HL-60 (cell line): ENCODE data around the gene CBLC.

Experiments
- DNase-seq, 2 experiments: peaks; one replicate each; pipeline ENCODE4 v3.0.0-alpha.2; 2010 to 2020; ENCODE audit warnings: low read depth in 1 of 2, low spot score in 1 of 2
- H3K27ac ChIP-seq: fragments of 250-450 bp; sonication (Bioruptor Pico); replicated peaks from 2 replicates; pipeline ENCODE4 v1.5.1; 2020; ENCODE audit warnings: mild to moderate bottlenecking, moderate library complexity
- H3K27me3 ChIP-seq: fragments of 250-450 bp; sonication (Bioruptor Pico); 2 replicates; pipeline ENCODE4 v1.5.1; 2021; ENCODE audit warnings: mild to moderate bottlenecking, moderate library complexity; ENCODE audit not compliant: insufficient read depth, poor library complexity, severe bottlenecking
- H3K4me3 ChIP-seq: replicated peaks from 2 replicates; pipeline ENCODE4 v1.5.1; 2011; ENCODE audit warnings: mild to moderate bottlenecking, control low read depth, low read length; ENCODE audit not compliant: insufficient read depth
- GABPA ChIP-seq: IDR thresholded peaks from 2 replicates; pipeline ENCODE4 v1.6.1; 2012; ENCODE audit warnings: low read depth
- POLR2AphosphoS5 ChIP-seq: IDR thresholded peaks from 2 replicates; pipeline ENCODE4 v1.6.1; 2012; ENCODE audit warnings: low read depth
- SPI1 ChIP-seq: IDR thresholded peaks from 2 replicates; pipeline ENCODE4 v1.6.1; 2012; ENCODE audit warnings: low read depth, mild to moderate bottlenecking, borderline replicate concordance
- TF ChIP-seq, protein P1 (sequence below): IDR thresholded peaks from one replicate; pipeline ENCODE4 v1.5.1; 2011; ENCODE audit warnings: low read length, control low read depth, inconsistent platforms; ENCODE audit not compliant: insufficient read depth
- TF ChIP-seq, protein P2 (sequence below): IDR thresholded peaks from 2 replicates; pipeline ENCODE4 v1.6.1; 2012; ENCODE audit warnings: low read depth; ENCODE audit not compliant: insufficient replicate concordance

The CBLC gene

DNA sequence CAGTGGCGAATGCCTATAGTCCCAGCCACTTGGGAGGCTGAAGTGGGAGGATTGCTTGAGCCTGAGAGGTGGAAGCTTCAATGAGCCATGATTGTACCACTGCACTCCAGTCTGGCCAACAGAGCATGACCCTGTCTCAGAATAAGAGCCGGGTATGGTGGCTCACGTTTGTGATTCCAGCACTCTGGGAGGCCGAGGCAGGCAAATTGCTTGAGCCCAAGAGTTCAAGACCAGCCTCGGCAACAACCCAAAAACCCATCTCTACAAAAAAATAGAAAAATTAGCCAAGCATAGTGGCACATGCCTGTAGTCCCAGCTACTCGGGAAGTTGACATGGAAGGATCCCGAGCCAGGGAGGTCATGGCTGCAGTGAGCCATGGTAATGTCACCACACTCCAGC lies 63.1 kb downstream of the CBLC start:
- Histone ChIP-seq H3K27ac (no peak overlapping the region), H3K27me3 (no peaks in the 10 kb centered on the region), H3K4me3 (no peak overlapping the region)
- DNase-seq = no peak
- TF ChIP-seq POLR2AphosphoS5 = no peak

DNA sequence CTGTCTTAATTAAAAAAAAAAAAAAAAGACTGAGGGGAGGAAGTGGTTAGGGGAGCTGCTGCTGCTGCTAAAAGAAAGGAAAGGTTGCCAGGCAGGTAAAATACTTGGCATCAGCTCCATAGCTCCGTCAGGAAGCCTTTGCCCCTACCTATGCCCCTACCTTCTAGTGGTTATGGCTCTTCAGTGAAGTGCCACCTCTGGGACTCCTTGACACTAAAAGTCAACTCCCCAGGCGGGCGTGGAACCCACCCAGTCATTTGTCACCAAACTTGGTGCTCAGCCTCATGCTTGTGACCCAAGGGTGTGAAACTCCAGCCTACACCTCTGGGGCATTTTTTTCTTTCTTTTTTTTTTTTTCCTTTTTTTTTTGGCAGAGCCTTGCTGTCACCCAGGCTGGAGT lies 63.5 kb downstream of the CBLC start:
- TF ChIP-seq, protein P1, sequence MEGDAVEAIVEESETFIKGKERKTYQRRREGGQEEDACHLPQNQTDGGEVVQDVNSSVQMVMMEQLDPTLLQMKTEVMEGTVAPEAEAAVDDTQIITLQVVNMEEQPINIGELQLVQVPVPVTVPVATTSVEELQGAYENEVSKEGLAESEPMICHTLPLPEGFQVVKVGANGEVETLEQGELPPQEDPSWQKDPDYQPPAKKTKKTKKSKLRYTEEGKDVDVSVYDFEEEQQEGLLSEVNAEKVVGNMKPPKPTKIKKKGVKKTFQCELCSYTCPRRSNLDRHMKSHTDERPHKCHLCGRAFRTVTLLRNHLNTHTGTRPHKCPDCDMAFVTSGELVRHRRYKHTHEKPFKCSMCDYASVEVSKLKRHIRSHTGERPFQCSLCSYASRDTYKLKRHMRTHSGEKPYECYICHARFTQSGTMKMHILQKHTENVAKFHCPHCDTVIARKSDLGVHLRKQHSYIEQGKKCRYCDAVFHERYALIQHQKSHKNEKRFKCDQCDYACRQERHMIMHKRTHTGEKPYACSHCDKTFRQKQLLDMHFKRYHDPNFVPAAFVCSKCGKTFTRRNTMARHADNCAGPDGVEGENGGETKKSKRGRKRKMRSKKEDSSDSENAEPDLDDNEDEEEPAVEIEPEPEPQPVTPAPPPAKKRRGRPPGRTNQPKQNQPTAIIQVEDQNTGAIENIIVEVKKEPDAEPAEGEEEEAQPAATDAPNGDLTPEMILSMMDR = no peak
- no peak for TF ChIP-seq SPI1
- TF ChIP-seq, protein P2, sequence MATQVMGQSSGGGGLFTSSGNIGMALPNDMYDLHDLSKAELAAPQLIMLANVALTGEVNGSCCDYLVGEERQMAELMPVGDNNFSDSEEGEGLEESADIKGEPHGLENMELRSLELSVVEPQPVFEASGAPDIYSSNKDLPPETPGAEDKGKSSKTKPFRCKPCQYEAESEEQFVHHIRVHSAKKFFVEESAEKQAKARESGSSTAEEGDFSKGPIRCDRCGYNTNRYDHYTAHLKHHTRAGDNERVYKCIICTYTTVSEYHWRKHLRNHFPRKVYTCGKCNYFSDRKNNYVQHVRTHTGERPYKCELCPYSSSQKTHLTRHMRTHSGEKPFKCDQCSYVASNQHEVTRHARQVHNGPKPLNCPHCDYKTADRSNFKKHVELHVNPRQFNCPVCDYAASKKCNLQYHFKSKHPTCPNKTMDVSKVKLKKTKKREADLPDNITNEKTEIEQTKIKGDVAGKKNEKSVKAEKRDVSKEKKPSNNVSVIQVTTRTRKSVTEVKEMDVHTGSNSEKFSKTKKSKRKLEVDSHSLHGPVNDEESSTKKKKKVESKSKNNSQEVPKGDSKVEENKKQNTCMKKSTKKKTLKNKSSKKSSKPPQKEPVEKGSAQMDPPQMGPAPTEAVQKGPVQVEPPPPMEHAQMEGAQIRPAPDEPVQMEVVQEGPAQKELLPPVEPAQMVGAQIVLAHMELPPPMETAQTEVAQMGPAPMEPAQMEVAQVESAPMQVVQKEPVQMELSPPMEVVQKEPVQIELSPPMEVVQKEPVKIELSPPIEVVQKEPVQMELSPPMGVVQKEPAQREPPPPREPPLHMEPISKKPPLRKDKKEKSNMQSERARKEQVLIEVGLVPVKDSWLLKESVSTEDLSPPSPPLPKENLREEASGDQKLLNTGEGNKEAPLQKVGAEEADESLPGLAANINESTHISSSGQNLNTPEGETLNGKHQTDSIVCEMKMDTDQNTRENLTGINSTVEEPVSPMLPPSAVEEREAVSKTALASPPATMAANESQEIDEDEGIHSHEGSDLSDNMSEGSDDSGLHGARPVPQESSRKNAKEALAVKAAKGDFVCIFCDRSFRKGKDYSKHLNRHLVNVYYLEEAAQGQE = no peak
- TF ChIP-seq GABPA = no peak
- no peak for TF ChIP-seq POLR2AphosphoS5
- no peak for DNase-seq
- Histone ChIP-seq H3K27ac (no peak overlapping the region), H3K27me3 (no peaks in the 10 kb centered on the region), H3K4me3 (no peak overlapping the region)

DNA sequence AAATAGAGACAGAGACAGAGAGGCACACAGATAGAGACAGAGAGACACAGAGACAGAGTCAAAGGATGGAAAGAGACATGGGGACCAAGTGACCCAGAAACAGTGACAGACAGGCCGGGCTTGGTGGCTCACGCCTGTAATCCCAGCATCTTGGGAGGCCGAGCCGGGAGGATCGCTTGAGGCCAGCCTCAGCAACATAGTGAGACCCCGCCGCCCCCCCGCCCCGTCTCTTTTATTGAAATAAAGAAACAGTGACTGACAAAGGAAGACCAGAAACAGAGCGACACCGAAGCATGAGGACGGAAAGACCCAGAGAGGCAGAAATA lies 67.6 kb downstream of the CBLC start:
- peaks cover 5% of the 10 kb centered on the region for H3K27me3 ChIP-seq
- no peak for DNase-seq
- TF ChIP-seq GABPA = no peak
- TF ChIP-seq POLR2AphosphoS5 = no peak
- TF ChIP-seq, protein P1 = no peak
- TF ChIP-seq, protein P2 = no peak
- TF ChIP-seq SPI1 = no peak
- peak overlapping the region; percentile 40 for H3K27ac ChIP-seq
- H3K4me3 ChIP-seq = peak overlapping the region; percentile 60

DNA sequence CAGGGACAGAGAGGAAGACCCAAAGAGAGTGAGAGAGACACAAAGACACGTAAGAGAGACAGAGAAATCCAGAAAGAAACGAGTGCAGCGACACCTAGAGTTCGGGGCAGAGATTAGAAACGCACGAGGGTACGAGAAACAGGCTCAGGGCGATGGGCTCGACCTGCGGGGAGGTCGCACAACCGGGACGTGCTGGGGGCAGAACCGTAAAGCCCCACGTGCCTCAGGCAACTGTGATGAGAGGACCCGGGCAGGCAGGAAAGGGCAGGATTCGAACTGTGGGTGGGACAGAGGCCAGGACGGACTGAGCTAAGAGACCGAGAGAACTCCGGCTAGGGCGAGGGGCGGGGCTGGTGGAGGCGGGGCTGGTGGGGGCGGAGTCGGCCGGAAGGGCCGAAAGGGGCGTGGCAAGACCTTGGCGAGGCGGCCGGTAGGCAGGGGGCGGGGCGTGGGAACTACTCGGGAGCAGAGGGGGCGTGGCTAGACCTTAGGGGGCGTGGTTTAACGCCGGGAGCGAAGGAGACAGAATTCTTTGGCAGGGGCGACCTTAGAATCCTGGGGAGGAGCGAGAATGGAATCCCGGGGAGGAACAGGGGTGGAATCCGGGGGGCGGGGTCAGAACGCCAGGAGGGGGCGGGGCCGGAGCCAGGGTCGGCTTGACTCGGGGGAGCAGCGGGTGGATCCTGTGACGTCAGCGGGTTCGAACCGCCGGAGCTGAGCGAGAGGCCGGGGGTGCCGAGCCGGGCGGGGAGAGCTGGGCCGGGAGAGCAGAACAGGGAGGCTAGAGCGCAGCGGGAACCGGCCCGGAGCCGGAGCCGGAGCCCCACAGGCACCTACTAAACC lies 68.1 kb downstream of the CBLC start, which contains the start of gene NECTIN2:
TSS of gene NECTIN2 (plus strand) at position 686 of the 843 bp plus-strand sequence. CDS start 229 bp downstream, outside the sequence.
- TF ChIP-seq, protein P1 = peak; percentile 65
- TF ChIP-seq GABPA = no peak
- Histone ChIP-seq H3K4me3 (peak within 1 kb of the TSS; percentile 60), H3K27ac (peak within 1 kb of the TSS; percentile 40), H3K27me3 (peaks cover 5% of the 10 kb centered on the region)
- DNase-seq = peak; percentile 78 to 92
